PFSK-1 (cell line): ENCODE measurements around the gene SGIP1.

Experiments
- POLR2AphosphoS5 ChIP-seq: IDR thresholded peaks from 2 replicates; pipeline ENCODE4 v1.6.1; 2012; ENCODE audit warnings: low read depth, mild to moderate bottlenecking, control low read depth, low read length, moderate library complexity
- REST ChIP-seq, 2 experiments: IDR thresholded peaks; 2 replicates each; pipeline versions ENCODE4 v1.6.1 to v1.8.0; 2011 to 2012; ENCODE audit warnings: low read depth in 2 of 2, low read length in 2 of 2, control low read depth in 1 of 2, inconsistent platforms in 1 of 2, mild to moderate bottlenecking in 1 of 2, moderate library complexity in 1 of 2; ENCODE audit not compliant: insufficient read depth in 1 of 2
- SIN3A ChIP-seq: IDR thresholded peaks from 2 replicates; pipeline ENCODE4 v1.6.1; 2012; ENCODE audit warnings: mild to moderate bottlenecking, low read length, moderate library complexity, borderline replicate concordance; ENCODE audit not compliant: insufficient read depth
- TAF1 ChIP-seq: IDR thresholded peaks from 2 replicates; pipeline ENCODE4 v1.6.1; 2012; ENCODE audit warnings: low read length, control low read depth, borderline replicate concordance; ENCODE audit not compliant: insufficient read depth

DNA sequence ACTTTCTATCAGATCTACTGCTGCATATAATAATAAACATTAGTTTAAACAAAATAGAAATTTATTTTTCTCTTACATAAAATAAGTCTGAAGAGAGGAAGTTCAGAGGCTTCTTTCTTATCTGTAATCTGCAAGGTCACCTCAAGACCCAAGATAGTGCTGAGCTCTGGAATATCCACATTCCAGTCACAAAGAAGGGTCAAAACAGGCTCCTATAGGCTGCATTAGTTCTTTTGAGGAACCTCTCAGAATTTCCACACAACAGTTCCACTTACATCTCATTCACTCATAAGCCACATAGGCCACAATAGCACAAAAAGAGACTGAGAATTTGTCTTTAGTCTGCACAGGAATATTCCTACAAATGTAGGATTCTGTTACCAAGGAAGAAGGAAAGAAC, 233.7 kb downstream of the SGIP1 start:
- TF ChIP-seq POLR2AphosphoS5 (no peak), TAF1 (no peak), REST (IDR thresholded peaks at IDR 0.05; ENCODE audit: insufficient read depth in 1 of 2, low read depth in 2 of 2, low read length in 2 of 2) (no peak), SIN3A (no peak)
